ENCODE data around the gene MICB. TPM values are rescaled to one million over a fixed set of nuclear protein-coding genes. Genes with fewer than 3 reads are reported as not detected.

Gene MICB
- total RNA-seq, 1 experiment from 2014 or later = 72.1 TPM

DNA sequence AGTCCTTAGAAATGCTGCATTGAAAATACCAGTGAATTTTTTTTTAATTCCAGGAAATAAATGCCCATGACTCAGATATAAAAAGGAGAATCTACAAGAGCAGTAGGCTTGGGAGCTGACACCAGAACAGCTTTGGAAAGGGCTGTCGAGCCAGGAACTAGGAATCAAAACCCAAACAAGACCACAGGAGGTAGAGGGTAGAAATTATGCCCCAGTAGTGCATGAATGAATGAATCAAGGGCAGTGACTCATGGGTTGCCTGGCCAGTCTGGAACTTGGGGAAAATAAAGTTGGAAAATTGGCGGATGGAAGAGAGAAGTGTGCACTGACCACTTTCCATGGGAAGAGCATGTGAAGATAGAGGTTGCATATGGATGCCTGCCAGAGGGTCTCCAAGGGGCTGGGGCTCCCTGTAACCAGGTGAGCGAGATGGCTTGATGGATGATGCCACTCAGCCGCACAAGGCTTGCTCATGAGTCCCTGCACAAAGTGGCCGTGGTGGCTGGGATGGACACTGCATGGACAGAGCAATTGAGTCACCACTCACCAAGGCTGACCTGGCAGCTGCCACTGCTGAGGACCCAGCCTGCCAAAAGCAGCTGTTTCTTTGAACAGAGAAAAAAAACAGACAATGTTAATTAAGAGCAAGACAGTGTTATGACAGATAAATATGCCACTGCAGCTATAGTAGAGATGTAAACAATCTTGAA lies 15.7 kb downstream of the MICB start:
- Histone ChIP-seq H3K27ac (ENCODE audit: low read length) (no peak overlapping the region), H3K27me3 (ENCODE audit: control insufficient read depth, insufficient read depth, low read length) (no peaks in the 10 kb centered on the region), H3K9me3 (ENCODE audit: control insufficient read depth, insufficient read depth, low read depth, low read length) (no peaks in the 10 kb centered on the region), H3K4me3 (ENCODE audit: low read depth in 2 of 2, low read length in 2 of 2) (no peak overlapping the region), H3K4me1 (ENCODE audit: control insufficient read depth, insufficient read depth, low read length) (peaks cover 6% of the 10 kb centered on the region), H3K36me3 (ENCODE audit: control insufficient read depth, insufficient read depth, low read length) (peaks cover 3% of the 10 kb centered on the region)
- DNase-seq (ENCODE audit: low read depth, low spot score) (no peak), ATAC-seq (no peak)
- ChIA-PET POLR2A (no interaction called here), CTCF (no interaction called here)
- intact Hi-C loops (cut with micrococcal nuclease; ENCODE audit: unreplicated experiment) (no loop called here), in situ Hi-C loops (cut with HindIII; ENCODE audit: low pct_unique_long_range_greater_than_20kb, low sequenced_read_pairs) (no loop called here)
- no peak for TF ChIP-seq POLR2AphosphoS5 (IDR thresholded peaks at IDR 0.05; ENCODE audit: low read depth, low read length)
- no TSS peak for BruUV-seq (replicated peaks)

DNA sequence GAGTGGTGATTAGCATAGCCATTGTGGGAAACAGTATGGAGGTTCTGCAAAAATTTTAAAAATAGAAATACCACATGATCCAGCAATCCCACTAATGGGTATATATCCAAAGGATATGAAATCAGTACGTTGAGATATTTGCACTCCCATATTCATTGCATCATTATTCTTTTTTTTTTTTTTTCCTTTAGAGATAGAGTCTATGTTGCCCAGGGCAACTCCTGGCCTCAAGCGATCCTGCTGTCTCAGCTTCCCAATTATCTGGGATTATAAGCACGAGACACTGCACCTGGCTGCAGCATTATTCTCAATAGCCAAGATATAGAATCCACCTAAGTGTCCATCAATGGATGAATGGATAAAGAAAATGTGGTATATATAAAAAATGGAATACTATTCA lies 23.9 kb downstream of the MICB start:
- Histone ChIP-seq H3K4me3 (ENCODE audit: low read depth in 2 of 2, low read length in 2 of 2) (no peak overlapping the region), H3K36me3 (ENCODE audit: control insufficient read depth, insufficient read depth, low read length) (no peaks in the 10 kb centered on the region), H3K4me1 (ENCODE audit: control insufficient read depth, insufficient read depth, low read length) (no peaks in the 10 kb centered on the region), H3K27me3 (ENCODE audit: control insufficient read depth, insufficient read depth, low read length) (no peaks in the 10 kb centered on the region), H3K9me3 (ENCODE audit: control insufficient read depth, insufficient read depth, low read depth, low read length) (no peaks in the 10 kb centered on the region), H3K27ac (ENCODE audit: low read length) (no peak overlapping the region)
- intact Hi-C loops (cut with micrococcal nuclease; ENCODE audit: unreplicated experiment) = no loop called here
- POLR2A ChIA-PET = no interaction called here
- in situ Hi-C loops (cut with HindIII; ENCODE audit: low pct_unique_long_range_greater_than_20kb, low sequenced_read_pairs) = no loop called here
- DNase-seq (ENCODE audit: low read depth, low spot score) (no peak), ATAC-seq (no peak)
- TF ChIP-seq, protein P1, sequence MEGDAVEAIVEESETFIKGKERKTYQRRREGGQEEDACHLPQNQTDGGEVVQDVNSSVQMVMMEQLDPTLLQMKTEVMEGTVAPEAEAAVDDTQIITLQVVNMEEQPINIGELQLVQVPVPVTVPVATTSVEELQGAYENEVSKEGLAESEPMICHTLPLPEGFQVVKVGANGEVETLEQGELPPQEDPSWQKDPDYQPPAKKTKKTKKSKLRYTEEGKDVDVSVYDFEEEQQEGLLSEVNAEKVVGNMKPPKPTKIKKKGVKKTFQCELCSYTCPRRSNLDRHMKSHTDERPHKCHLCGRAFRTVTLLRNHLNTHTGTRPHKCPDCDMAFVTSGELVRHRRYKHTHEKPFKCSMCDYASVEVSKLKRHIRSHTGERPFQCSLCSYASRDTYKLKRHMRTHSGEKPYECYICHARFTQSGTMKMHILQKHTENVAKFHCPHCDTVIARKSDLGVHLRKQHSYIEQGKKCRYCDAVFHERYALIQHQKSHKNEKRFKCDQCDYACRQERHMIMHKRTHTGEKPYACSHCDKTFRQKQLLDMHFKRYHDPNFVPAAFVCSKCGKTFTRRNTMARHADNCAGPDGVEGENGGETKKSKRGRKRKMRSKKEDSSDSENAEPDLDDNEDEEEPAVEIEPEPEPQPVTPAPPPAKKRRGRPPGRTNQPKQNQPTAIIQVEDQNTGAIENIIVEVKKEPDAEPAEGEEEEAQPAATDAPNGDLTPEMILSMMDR (IDR thresholded peaks at IDR 0.05) = no peak
- TF ChIP-seq, protein P2, sequence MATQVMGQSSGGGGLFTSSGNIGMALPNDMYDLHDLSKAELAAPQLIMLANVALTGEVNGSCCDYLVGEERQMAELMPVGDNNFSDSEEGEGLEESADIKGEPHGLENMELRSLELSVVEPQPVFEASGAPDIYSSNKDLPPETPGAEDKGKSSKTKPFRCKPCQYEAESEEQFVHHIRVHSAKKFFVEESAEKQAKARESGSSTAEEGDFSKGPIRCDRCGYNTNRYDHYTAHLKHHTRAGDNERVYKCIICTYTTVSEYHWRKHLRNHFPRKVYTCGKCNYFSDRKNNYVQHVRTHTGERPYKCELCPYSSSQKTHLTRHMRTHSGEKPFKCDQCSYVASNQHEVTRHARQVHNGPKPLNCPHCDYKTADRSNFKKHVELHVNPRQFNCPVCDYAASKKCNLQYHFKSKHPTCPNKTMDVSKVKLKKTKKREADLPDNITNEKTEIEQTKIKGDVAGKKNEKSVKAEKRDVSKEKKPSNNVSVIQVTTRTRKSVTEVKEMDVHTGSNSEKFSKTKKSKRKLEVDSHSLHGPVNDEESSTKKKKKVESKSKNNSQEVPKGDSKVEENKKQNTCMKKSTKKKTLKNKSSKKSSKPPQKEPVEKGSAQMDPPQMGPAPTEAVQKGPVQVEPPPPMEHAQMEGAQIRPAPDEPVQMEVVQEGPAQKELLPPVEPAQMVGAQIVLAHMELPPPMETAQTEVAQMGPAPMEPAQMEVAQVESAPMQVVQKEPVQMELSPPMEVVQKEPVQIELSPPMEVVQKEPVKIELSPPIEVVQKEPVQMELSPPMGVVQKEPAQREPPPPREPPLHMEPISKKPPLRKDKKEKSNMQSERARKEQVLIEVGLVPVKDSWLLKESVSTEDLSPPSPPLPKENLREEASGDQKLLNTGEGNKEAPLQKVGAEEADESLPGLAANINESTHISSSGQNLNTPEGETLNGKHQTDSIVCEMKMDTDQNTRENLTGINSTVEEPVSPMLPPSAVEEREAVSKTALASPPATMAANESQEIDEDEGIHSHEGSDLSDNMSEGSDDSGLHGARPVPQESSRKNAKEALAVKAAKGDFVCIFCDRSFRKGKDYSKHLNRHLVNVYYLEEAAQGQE (IDR thresholded peaks at IDR 0.05; ENCODE audit: insufficient read depth in 1 of 2, low read depth in 2 of 2, low read length in 1 of 2) = no peak
- no peak for TF ChIP-seq SIN3A (IDR thresholded peaks at IDR 0.05; ENCODE audit: borderline replicate concordance, insufficient read depth, low read depth, low read length)
- TF ChIP-seq POLR2AphosphoS5 (IDR thresholded peaks at IDR 0.05; ENCODE audit: low read depth, low read length) = no peak
- BruUV-seq (replicated peaks) = no TSS peak
- CTCF ChIA-PET = no interaction called here

- BruUV-seq (replicated peaks) = no TSS peak
- POLR2A ChIA-PET = no interaction called here
- TF ChIP-seq POLR2AphosphoS5 (IDR thresholded peaks at IDR 0.05; ENCODE audit: low read depth, low read length) (no peak), TCF7L2 (IDR thresholded peaks at IDR 0.05; ENCODE audit: low read depth, low read length) (no peak), SIN3A (IDR thresholded peaks at IDR 0.05; ENCODE audit: borderline replicate concordance, insufficient read depth, low read depth, low read length) (no peak)
- TF ChIP-seq, protein P1 (IDR thresholded peaks at IDR 0.05) = no peak
- TF ChIP-seq, protein P2 (IDR thresholded peaks at IDR 0.05; ENCODE audit: insufficient read depth in 1 of 2, low read depth in 2 of 2, low read length in 1 of 2) = no peak
- H3K4me3 ChIP-seq (ENCODE audit: low read depth in 2 of 2, low read length in 2 of 2) = no peak overlapping the region
- CTCF ChIA-PET = interaction anchor here (0.6 kb wide), 2 partner anchors 55 to 76 kb away, joined by 8 to 13 read pairs; no protein-coding TSS in a partner anchor
- H3K9me3 ChIP-seq (ENCODE audit: control insufficient read depth, insufficient read depth, low read depth, low read length) = no peaks in the 10 kb centered on the region
- peaks cover 2% of the 10 kb centered on the region; the same call in 1 of the 2 replicates for H3K36me3 ChIP-seq (ENCODE audit: control insufficient read depth, insufficient read depth, low read length)
- no peaks in the 10 kb centered on the region for H3K27me3 ChIP-seq (ENCODE audit: control insufficient read depth, insufficient read depth, low read length)
- H3K27ac ChIP-seq (ENCODE audit: low read length) = no peak overlapping the region
- peaks cover 4% of the 10 kb centered on the region; the same call in 1 of the 2 replicates for H3K4me1 ChIP-seq (ENCODE audit: control insufficient read depth, insufficient read depth, low read length)
- in situ Hi-C loops (cut with HindIII; ENCODE audit: low pct_unique_long_range_greater_than_20kb, low sequenced_read_pairs) = no loop called here
- no peak for DNase-seq (ENCODE audit: low read depth, low spot score)
- ATAC-seq = no peak
- intact Hi-C loops (cut with micrococcal nuclease; ENCODE audit: unreplicated experiment) = no loop called here
Measured at GRCh38 chr6:31525553-31525931, 27.6 kb downstream of the MICB start.
